Heart right ventricle (tissue), 16 donors: Measurements from ENCODE around the gene LEP. TPM values are rescaled to one million over a fixed set of nuclear protein-coding genes. Genes with fewer than 3 reads are reported as not detected.
"Not testable (repeated sequence)": the region's sequence is repeated elsewhere in the genome, so short reads cannot be mapped to it uniquely, and the experiment has no call there.

ENCODE experiments used
- ATAC-seq, 8 donors: fragments of 200-7000 bp; cut with Tn5 transposase; one replicate each; pipeline ENCODE4 v1.9.1; 2020; ENCODE audit warnings: mild to moderate bottlenecking in 8 of 8, moderate library complexity in 8 of 8, moderate number of reproducible peaks in 1 of 8
- DNase-seq, 2 donors: peaks; one replicate each; pipeline ENCODE4 v3.0.0-alpha.2; 2020
- H3K27ac ChIP-seq, 10 donors: fragments of 200-600 bp; sonication (generic) in 2 of 10; one replicate each; pipeline versions ENCODE4 v1.5.0 to v1.8.0; 2020 to 2022; ENCODE audit warnings: mild to moderate bottlenecking in 3 of 10
- H3K27me3 ChIP-seq, 7 donors: fragments of 200-600 bp; one replicate each; pipeline ENCODE4 v1.8.0; 2021 to 2022; ENCODE audit warnings: mild to moderate bottlenecking in 2 of 7
- H3K36me3 ChIP-seq, 9 donors: fragments of 200-600 bp; sonication (generic) in 1 of 9; one replicate each; pipeline versions ENCODE4 v1.5.0 to v1.8.0; 2020 to 2022; ENCODE audit warnings: mild to moderate bottlenecking in 2 of 9
- H3K4me1 ChIP-seq, 9 donors: fragments of 200-600 bp; sonication (generic) in 1 of 9; one replicate each; pipeline versions ENCODE4 v1.5.0 to v1.8.0; 2020 to 2022; ENCODE audit warnings: mild to moderate bottlenecking in 4 of 9
- H3K4me3 ChIP-seq, 10 donors: fragments of 200-600 bp; sonication (generic) in 2 of 10; one replicate each; pipeline versions ENCODE4 v1.5.0 to v1.8.0; 2020 to 2022; ENCODE audit warnings: mild to moderate bottlenecking in 7 of 10, moderate library complexity in 2 of 10
- H3K9me3 ChIP-seq, 11 donors: fragments of 200-600 bp in 10 of 11; sonication (generic) in 2 of 11; one replicate each; pipeline versions ENCODE4 v1.5.0 to v1.8.0; 2013 to 2022; ENCODE audit warnings: mild to moderate bottlenecking in 2 of 11, control low read depth in 1 of 11, moderate library complexity in 1 of 11
- CTCF ChIP-seq, 9 donors: fragments of 200-600 bp; sonication (generic) in 2 of 9; IDR thresholded peaks; one replicate each; pipeline versions ENCODE4 v1.5.0 to v1.8.0; 2021 to 2022; ENCODE audit warnings: antibody characterized with exemption in 9 of 9, mild to moderate bottlenecking in 5 of 9, moderate library complexity in 1 of 9
- WGBS, 2 donors: extraction: QIAGEN DNeasy Blood & Tissue Kit; methylation state at CpG; one replicate each; pipeline ENCODE4 v1.1.7; 2013; ENCODE audit warnings: inconsistent platforms in 1 of 2; 5-methylcytosine and 5-hydroxymethylcytosine counted together
- intact Hi-C, 10 donors: fragments of 100-400 bp; cut with DNase I; formaldehyde crosslinking; loops; one replicate each; pipeline versions ENCODE4 v1.11.1 to v1.14.2; 2022
- polyA plus RNA-seq, 2 donors: library from polyadenylated mRNA; stranded (reverse); fragments of 200-250 nt; gene quantifications; one replicate each; pipeline ENCODE4 v1.2.3, GENCODE V29; 2013
- total RNA-seq, 10 donors: library from RNA; stranded (reverse); fragmentation: NEBNext Ultra II Directional in 3 of 10; extraction: Animal tissue kit (Norgen Biotek cat#: 25700) in 3 of 10; gene quantifications; one replicate each; pipeline versions ENCODE4 v1.2.1 to v1.2.4, GENCODE V29; 2021 to 2023
- donor health status: Arrhythmogenic right ventricular cardiomyopathy.
- donor health status: ischemic (EF 13 %, LVEDD 7.1; RV severe dilation, severe dysfunction).
- donor health status: healthy with polysubstance abuse.
- donor health status: DM: no; HTN: yes; CAD: no.
- donor health status: DM: no; HTN: no; CAD: no.
- donor health status: ischemic (EF 25% LVEDD 6.9; RV normal size, moderate dysfunction).
- donor health status: ischemic (EF 25% LVEDD 5.7; RV mildly dilated, moderate dysfunction).
- donor health status: healthy.
- donor health status: DM: yes; HTN: yes; CAD: no.
- donor health status: Ischemic cardiomyopathy.
- donor health status: ischemic (EF 35%, LVEDD 5.7; RV mildly dilated, moderate dysfunction).
- donor health status: nonischemic (EF 11% LVEDD 7.7; RV severe dilation, severe dysfunction).
- donor health status: DM: yes; HTN: yes; CAD: no.
- donor health status: PGD.
- donor health status: ischemic (EF 29% LVEDD 5.4; RV normal size, mild dysfunction).
- donor health status: nonischemic (EF 23%, LVEDD 6.1; RV moderate dilation, normal function).

LEP gene
- total and polyA plus RNA-seq, 12 donors = 0.10 to 5.0 (median 0.52) TPM; not detected in 2

- 18 to 36% methylated on average over 1 of the region's 1 CpG for WGBS, 2 donors
- intact Hi-C loops = no loop called here
- H3K4me1 ChIP-seq = peaks cover 0 to 18% (median 0%) of the 10 kb centered on the region in 9 donors
- H3K36me3 ChIP-seq = no peaks in the 10 kb centered on the region
- DNase-seq = no peak
- no peak for TF ChIP-seq CTCF (IDR thresholded peaks at IDR 0.05)
- H3K4me3 ChIP-seq = no peak overlapping the region
- H3K9me3 ChIP-seq = peaks cover 0 to 24% (median 8%) of the 10 kb centered on the region in 11 donors
- ATAC-seq = peak in 5 of 8 donors; percentile 40 to 75 (median 42)
- H3K27me3 ChIP-seq = peaks cover 11 to 55% (median 29%) of the 10 kb centered on the region in 7 donors
- peak overlapping the region in 1 of 10 donors; percentile 81 for H3K27ac ChIP-seq
Measured at GRCh38 chr7:128236924-128237586, 4.0 kb upstream of the LEP start.

GRCh38 chr7:128239146-128239545, 1.9 kb upstream of the LEP start:
- H3K27ac ChIP-seq, DNase-seq, H3K36me3 ChIP-seq, H3K4me3 ChIP-seq, intact Hi-C loops, ATAC-seq: not testable (repeated sequence)
- Histone ChIP-seq H3K27me3 (peaks cover 11 to 48% (median 38%) of the 10 kb centered on the region in 7 donors), H3K9me3 (peaks cover 0 to 24% (median 8%) of the 10 kb centered on the region in 11 donors), H3K4me1 (peaks cover 0 to 18% (median 0%) of the 10 kb centered on the region in 9 donors)
- WGBS, 2 donors = 82 to 91% methylated on average over 7 of the region's 7 CpGs

GRCh38 chr7:128242661-128243060, 1.6 kb downstream of the LEP start:
- Histone ChIP-seq H3K4me3 (no peak overlapping the region), H3K27me3 (peaks cover 11 to 63% (median 38%) of the 10 kb centered on the region in 7 donors), H3K9me3 (peaks cover 0 to 24% (median 8%) of the 10 kb centered on the region in 11 donors), H3K27ac (no peak overlapping the region), H3K4me1 (no peaks in the 10 kb centered on the region), H3K36me3 (no peaks in the 10 kb centered on the region)
- intact Hi-C loops = no loop called here
- ATAC-seq = no peak
- DNase-seq = no peak
- TF ChIP-seq CTCF (IDR thresholded peaks at IDR 0.05) = no peak
- WGBS, 2 donors = 77 to 85% methylated on average over 11 of the region's 11 CpGs

GRCh38 chr7:128243273-128243672, 2.2 kb downstream of the LEP start:
- no peak for TF ChIP-seq CTCF (IDR thresholded peaks at IDR 0.05)
- peaks cover 11 to 65% (median 38%) of the 10 kb centered on the region in 7 donors for H3K27me3 ChIP-seq
- no peaks in the 10 kb centered on the region for H3K4me1 ChIP-seq
- no peak overlapping the region for H3K4me3 ChIP-seq
- no peaks in the 10 kb centered on the region for H3K36me3 ChIP-seq
- 79 to 85% methylated on average over 7 of the region's 7 CpGs for WGBS, 2 donors
- H3K9me3 ChIP-seq = peaks cover 0 to 23% (median 8%) of the 10 kb centered on the region in 11 donors
- H3K27ac ChIP-seq = no peak overlapping the region
- DNase-seq (no peak), ATAC-seq (no peak)
- intact Hi-C loops = no loop called here

- intact Hi-C loops = no loop called here
- Histone ChIP-seq H3K9me3 (peaks cover 0 to 7% (median 0%) of the 10 kb centered on the region in 11 donors), H3K27me3 (peaks cover 11 to 71% (median 38%) of the 10 kb centered on the region in 7 donors), H3K36me3 (no peaks in the 10 kb centered on the region), H3K27ac (no peak overlapping the region), H3K4me3 (no peak overlapping the region), H3K4me1 (no peaks in the 10 kb centered on the region)
- no peak for TF ChIP-seq CTCF (IDR thresholded peaks at IDR 0.05)
- ATAC-seq (no peak), DNase-seq (no peak)
- WGBS, 2 donors = 74 to 82% methylated on average over 3 of the region's 3 CpGs
Measured at GRCh38 chr7:128244861-128245260, 3.8 kb downstream of the LEP start.
